ENCODE data around the gene STON1.
"Not testable (repeated sequence)": the region's sequence is repeated elsewhere in the genome, so short reads cannot be mapped to it uniquely, and the experiment has no call there.

The STON1 gene

GRCh38 chr2:48574353-48575287, 44.7 kb downstream of the STON1 start:
- DNase-seq = no peak

GRCh38 chr2:48578313-48578712, 48.4 kb downstream of the STON1 start:
- no peak for DNase-seq

DNA sequence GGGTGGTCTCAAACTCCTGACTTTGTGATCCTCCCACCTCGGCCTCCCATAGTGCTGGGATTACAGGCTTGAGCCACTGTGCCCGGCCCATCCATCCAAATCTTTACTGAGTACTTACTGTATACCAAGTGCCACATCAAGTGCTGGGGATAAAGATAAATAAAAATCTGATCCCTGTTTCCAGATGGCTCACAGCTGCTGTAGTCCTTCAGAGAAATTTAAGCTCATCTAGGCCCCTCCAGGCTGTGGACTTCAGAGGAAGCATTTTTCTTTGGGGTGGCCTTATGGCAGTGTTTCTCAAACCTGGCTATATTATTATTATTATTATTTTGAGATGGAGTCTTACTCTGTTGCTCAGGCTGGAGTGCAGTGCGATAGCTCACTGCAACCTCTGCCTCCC, 54.0 kb downstream of the STON1 start:
- DNase-seq = no peak

DNA sequence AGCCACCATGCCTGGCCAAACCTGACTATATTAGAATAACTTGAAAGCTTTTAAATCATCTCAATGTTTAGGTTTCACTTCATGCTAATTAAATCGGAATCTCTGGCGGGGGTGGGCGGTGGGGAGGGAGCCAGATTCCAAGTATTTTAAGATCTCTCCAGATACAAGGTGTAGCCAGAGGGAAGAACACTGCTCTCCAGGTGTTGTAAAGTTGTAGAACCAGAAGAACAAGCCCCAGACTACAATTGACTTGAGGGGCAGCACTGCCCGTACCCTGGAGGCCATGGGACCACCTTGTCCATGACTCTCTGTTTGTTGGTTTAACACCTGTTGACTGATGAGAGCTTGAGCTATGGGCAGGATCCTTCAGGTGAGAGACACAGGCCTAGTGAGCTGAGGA, 54.6 kb downstream of the STON1 start:
- DNase-seq = no peak

GRCh38 chr2:48586433-48586832, 56.5 kb downstream of the STON1 start:
- no peak for DNase-seq

- no peak for DNase-seq
These were observed 57.6 kb downstream of the STON1 start for GRCh38 chr2:48587560-48587959.

DNA sequence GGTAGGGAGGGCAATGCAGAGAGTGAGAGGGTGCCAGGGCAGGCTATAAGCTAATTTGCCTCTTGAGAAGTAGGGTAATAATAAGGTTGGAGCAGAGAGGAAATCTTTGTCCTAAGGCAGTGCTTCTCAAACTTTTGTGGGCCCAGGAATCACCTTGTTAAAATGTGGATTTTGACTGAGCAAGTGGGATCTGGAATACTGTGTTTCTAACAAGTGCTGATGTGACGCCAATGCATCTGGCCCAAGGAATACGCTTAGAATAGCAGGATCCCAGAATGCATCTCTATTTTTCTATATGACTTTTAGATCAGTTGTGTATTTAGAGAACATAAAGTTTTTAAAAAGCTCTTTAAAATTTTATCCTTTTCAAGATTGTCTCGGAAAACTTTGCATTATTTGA, 58.0 kb downstream of the STON1 start:
- DNase-seq = no peak

DNA sequence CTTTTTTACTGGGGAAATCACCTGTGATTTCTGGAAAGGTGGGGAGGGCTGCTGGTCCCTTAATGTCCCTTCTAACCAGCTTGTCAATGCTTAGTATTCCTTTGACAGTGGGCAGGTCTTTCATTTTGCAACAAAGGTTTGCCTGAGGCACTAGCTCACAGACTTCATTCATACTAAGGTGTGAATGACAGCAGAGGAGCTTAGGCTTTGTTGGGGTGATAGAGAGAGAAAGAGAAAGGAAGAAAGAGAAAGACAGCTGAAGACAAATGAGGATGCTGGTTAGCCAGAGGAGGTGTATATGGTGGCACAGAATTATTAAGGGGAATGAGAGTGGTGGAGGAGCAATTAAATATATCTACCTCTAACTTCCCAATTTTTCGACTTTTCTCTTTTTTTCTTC, 58.8 kb downstream of the STON1 start:
- no peak for DNase-seq

- no peak for DNase-seq
These were observed 59.3 kb downstream of the STON1 start for GRCh38 chr2:48589170-48589767.

GRCh38 chr2:48590017-48590416, 60.1 kb downstream of the STON1 start:
- DNase-seq = no peak

GRCh38 chr2:48592067-48592466, 62.1 kb downstream of the STON1 start:
- DNase-seq = no peak

- DNase-seq = not testable (repeated sequence)
These were observed 66.8 kb downstream of the STON1 start for GRCh38 chr2:48596751-48597150.

- DNase-seq = no peak
These were observed 67.5 kb downstream of the STON1 start for GRCh38 chr2:48597492-48597891.

- DNase-seq = no peak
These were observed 70.4 kb downstream of the STON1 start for GRCh38 chr2:48600204-48600813.

DNA sequence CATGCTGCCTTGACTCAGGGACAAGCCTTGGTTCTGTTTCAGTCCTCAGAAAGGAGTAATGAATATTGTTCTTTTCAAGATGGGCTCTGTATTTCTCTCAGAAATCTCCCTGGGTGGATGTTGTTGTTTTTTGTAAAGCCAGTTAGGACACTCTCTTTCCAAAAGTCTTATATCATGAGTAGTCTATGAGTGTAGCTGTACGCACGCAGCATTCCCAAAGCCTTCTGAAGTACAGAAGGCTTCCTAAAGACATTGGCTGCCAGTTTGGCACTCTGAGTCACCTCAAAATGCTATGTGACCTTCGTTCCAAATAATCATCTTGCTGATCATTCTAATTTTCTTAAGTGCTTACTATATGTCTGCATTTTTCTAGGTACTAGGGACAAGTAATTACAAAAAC, 71.0 kb downstream of the STON1 start:
- no peak for DNase-seq

GRCh38 chr2:48601349-48601748, 71.4 kb downstream of the STON1 start:
- DNase-seq = no peak

- no peak for DNase-seq
These were observed 75.7 kb downstream of the STON1 start for GRCh38 chr2:48605482-48606175.

GRCh38 chr2:48607307-48608014, 77.5 kb downstream of the STON1 start:
- no peak for DNase-seq

DNA sequence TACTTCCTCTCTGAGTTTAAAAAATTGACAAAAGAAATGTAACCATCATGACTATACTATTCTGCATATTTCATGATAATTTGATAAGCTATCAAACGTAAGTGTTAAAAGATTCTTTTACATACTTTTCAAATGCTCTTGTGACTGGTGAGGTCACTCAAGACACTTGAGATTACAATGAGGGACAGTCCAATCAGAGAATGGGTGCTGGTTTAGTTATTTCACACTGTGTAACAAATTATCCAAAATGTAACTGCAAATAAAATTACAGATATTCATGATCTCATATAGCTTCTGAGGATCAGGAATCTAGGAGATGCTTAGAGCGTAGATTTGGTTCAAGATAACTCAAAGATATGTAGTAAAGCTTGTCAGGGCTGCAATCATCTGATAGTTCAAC, 83.3 kb downstream of the STON1 start:
- DNase-seq = no peak

GRCh38 chr2:48614581-48614980, 84.6 kb downstream of the STON1 start:
- DNase-seq = not testable (repeated sequence)

DNA sequence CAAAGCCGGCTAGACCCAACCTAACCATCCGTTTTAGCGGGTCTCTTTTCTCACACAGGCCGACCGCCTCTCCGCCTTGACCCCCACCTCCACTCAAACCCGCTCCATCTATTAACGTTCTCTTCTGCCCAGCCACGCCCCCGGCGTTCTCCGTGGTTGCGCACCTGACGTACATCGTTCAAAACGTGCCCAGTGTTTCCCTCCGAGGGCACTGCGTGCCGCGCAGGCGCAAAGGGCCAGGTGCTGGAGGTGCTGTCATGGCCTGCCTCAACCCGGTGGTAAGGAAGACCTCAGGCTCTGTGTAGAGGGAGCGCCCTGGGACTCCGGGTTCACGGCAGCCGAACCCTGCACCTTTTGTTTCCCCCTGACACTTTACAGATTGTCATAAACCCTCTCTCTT, 87.7 kb downstream of the STON1 start, which contains the start of gene GTF2A1L:
Gene GTF2A1L (plus strand): TSS at position 239 of the 400 bp plus-strand sequence. CDS start 19 bp downstream, at position 258.
- DNase-seq = no peak

DNA sequence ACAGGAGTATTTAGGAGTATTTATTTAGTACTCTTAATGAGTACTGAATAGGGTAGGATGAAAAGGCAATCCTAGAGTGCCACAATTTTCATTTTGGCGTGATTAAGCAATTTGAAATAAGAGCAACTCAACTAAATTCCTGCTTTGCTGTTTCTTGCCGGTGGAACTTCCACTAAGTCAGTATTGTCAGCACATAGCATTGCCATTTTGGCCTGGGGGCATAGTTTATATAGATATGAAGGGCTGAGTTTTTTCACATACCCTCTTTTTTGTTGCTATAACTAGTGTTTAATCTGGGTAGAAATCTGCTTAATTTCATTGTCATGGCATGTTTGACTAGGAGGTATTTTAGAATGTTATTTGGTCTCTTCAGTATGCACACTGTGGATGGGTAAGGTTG, 89.6 kb downstream of the STON1 start:
- no peak for DNase-seq

- DNase-seq = no peak
These were observed 90.7 kb downstream of the STON1 start for GRCh38 chr2:48620604-48621003.

Measured in activated CD8-positive, alpha-beta memory T cell treated with anti-CD3 and anti-CD28 coated beads, Interleukin-2, amount 50 U/mL, for 4 hours (primary cell).